ENCODE data around the gene SLC30A9.

Gene SLC30A9

DNA sequence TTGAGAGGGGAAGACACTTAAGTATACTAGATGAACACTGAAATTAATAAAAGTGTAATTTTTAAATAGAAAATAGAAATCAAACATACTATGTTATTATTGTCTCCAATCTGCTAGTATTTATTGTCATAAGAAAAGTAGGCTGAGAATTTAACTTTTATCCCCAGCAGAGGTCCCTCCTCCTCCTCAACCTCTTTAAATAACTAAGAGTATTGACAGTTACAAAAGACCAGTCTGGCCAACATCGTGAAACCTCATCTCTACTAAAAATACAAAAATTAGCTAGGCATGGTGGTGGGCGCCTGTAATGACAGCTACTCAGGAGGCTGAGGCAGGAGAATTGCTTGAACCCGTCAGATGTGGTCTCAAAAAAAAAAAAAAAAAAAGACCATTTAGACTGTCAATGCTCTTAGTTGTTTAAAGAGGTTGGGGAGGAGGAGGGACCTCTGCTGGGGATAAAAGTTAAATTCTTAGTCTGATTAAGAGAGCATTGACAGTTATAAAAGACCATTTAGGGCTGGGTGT lies 4.2 kb downstream of the SLC30A9 start:
- TF ChIP-seq, protein P1, sequence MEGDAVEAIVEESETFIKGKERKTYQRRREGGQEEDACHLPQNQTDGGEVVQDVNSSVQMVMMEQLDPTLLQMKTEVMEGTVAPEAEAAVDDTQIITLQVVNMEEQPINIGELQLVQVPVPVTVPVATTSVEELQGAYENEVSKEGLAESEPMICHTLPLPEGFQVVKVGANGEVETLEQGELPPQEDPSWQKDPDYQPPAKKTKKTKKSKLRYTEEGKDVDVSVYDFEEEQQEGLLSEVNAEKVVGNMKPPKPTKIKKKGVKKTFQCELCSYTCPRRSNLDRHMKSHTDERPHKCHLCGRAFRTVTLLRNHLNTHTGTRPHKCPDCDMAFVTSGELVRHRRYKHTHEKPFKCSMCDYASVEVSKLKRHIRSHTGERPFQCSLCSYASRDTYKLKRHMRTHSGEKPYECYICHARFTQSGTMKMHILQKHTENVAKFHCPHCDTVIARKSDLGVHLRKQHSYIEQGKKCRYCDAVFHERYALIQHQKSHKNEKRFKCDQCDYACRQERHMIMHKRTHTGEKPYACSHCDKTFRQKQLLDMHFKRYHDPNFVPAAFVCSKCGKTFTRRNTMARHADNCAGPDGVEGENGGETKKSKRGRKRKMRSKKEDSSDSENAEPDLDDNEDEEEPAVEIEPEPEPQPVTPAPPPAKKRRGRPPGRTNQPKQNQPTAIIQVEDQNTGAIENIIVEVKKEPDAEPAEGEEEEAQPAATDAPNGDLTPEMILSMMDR (IDR thresholded peaks at IDR 0.05; ENCODE audit: extremely low read depth, missing control alignments): no peak
- no peak for DNase-seq (ENCODE audit: low spot score)

DNA sequence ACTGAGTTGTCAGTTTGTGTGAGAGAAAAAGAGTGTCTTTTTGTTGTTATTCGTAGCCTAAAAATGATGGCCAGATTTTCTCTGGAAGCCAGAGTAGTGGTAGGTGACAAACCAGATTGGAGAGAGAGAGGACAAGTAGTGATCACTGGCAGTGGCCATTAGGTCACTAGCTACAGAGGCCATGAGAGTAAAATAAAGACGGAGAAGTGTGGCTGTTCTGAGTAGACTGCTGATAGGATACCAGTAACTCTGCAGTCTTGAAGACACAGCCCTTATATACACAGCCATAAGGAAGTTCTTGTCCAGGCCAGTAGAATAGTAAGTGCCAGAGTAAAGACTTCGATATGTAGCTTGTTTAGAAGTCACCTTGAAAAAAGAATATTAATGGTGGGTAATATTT lies 7.7 kb downstream of the SLC30A9 start:
- TF ChIP-seq, protein P1 (IDR thresholded peaks at IDR 0.05; ENCODE audit: extremely low read depth, missing control alignments): no peak
- no peak for DNase-seq (ENCODE audit: low spot score)

DNA sequence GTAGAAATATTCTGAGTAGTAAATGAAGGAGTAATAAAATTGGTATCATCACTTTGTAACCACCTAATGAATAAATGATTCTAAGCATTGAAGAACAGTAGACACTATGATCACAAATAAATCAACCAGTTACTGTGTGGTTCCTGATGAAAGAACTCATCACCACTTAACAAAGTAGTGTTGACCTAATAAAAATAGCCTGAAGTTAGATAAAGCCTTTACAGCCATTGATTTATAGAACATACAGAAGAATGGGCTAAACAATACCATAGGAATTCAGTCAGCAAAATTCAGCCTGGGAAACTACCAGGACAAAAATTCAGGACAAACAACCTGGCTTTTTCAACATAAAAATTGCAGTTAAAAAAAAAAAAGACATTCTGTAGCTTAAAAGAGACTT lies 9.0 kb downstream of the SLC30A9 start:
- TF ChIP-seq, protein P1 (IDR thresholded peaks at IDR 0.05; ENCODE audit: extremely low read depth, missing control alignments): no peak
- DNase-seq (ENCODE audit: low spot score): no peak

DNA sequence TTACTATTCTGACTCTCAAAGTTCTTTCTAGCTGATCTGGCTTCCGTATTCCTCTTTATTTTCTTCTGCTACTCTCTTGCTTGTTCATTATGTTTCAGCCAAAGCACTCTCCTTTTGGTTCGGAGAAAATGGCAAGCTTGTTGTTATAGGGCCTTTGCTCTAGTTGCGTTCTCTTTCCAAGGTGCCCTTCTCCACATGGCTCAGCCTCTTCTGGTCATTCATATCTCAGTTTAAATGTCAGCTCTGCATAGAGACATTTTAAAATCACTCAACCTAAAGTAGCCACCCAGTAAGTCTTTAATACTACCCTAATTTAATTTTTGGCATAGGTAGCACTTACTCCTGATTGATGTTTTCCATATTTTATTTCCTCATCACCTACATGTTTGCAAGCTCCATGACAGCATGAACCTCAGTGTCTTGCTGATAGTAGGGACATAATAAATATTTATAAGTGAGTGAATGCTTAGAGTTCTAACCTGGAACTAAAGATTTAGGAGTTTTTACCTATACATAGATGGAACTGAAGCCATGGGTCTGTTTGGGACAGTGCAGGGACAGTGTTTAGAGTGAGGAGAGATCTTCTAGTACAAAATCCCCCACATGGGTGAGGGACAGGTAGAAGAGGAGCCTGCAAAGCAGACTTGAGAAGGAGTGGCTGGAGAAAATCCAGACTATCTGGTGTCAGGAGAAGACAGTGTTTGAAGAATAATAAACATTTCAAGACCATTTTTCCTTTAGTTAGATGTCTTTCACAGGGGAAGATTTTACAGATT lies 17.9 kb downstream of the SLC30A9 start:
- TF ChIP-seq, protein P1 (IDR thresholded peaks at IDR 0.05; ENCODE audit: extremely low read depth, missing control alignments): no peak

DNA sequence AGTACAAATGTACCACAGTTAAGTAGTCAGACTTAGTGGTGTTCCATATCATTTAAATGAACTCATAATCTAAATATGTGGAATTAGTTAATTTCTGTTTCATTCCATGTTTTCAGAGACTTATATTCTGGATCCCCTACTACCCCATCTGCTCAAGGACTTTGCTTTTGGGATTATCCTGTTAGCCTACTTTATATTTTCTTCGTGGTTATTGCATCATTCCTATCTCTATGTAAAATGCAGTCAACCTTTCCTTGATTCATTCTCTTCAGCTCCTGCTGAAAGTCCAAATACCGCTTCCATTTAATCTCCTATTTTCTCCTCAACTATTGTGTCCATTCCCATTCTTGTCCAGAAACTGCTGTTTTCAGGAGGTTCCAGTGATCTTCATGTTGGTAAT lies 25.1 kb downstream of the SLC30A9 start:
- TF ChIP-seq, protein P1 (IDR thresholded peaks at IDR 0.05; ENCODE audit: extremely low read depth, missing control alignments): no peak
- DNase-seq (ENCODE audit: low spot score): no peak

More for the DNA sequence above, 17.9 kb downstream of the SLC30A9 start:
- no peak for DNase-seq (ENCODE audit: low spot score)

DNA sequence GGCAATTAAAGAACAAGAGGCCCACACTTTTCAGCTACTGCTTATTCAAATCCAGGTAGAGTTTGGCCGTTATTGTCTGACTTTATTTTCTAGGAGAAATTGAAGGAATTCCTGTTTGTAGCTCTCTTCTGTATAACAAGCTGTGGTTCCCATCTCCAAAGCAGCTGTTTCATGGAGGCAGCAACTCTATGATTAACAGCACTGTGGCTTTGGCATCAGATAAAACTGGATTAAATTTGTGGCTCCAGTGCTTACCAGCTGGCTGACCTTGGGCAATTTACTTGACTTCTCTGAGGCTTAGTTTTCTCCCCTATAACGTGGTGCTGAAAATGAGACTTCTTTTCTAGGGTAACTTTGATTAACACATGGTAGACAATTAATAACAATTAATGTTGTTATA lies 28.1 kb downstream of the SLC30A9 start:
- no peak for DNase-seq (ENCODE audit: low spot score)
- TF ChIP-seq, protein P1 (IDR thresholded peaks at IDR 0.05; ENCODE audit: extremely low read depth, missing control alignments): no peak

DNA sequence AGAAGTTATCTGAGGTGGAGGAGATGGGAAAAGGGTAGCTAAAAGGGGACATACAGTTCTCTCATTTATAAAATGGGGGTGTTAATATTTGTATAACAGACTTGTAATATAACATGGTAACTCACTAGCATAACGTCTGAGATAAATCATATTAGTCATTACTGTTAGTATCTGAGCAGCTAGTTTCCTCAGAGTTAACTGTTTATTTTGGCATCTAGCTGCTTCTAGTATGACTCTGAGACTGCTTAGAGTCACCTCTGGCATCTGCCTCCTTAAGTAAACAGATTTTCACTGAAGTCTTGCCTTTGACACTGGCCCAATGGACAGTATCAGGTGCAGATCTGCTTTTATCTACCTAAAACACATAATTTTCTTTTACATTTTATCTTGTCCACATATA lies 58.1 kb downstream of the SLC30A9 start:
- DNase-seq (ENCODE audit: low spot score): no peak
- TF ChIP-seq, protein P1 (IDR thresholded peaks at IDR 0.05; ENCODE audit: extremely low read depth, missing control alignments): no peak

Measured in GM20000 (cell line).